ENCODE measurements around the gene CREB5.

GRCh38 chr7:28792858-28793257 is 380.5 kb downstream of the CREB5 start:
- TF ChIP-seq CTCF (conservative IDR thresholded peaks at IDR 0.05) (no peak), EZH2 (IDR thresholded peaks at IDR 0.05; ENCODE audit: low read depth) (no peak)
